Kidney capillary endothelial cell (primary cell): ENCODE measurements around the gene FBXO31.
A peak's percentile ranks its signal among the peaks of the same experiment; 100 is the strongest.

ENCODE experiments used
- DNase-seq: peaks from one replicate; pipeline ENCODE4 v3.0.0-alpha.2; 2018; ENCODE audit warnings: low spot score

Gene FBXO31

GRCh38 chr16:87278191-87279093, 105.1 kb downstream of the FBXO31 start:
- peak; percentile 63 for DNase-seq
